ENCODE data around the gene TNS2.
"Not testable (repeated sequence)": the region's sequence is repeated elsewhere in the genome, so short reads cannot be mapped to it uniquely, and the experiment has no call there.

TNS2 gene, protein sequence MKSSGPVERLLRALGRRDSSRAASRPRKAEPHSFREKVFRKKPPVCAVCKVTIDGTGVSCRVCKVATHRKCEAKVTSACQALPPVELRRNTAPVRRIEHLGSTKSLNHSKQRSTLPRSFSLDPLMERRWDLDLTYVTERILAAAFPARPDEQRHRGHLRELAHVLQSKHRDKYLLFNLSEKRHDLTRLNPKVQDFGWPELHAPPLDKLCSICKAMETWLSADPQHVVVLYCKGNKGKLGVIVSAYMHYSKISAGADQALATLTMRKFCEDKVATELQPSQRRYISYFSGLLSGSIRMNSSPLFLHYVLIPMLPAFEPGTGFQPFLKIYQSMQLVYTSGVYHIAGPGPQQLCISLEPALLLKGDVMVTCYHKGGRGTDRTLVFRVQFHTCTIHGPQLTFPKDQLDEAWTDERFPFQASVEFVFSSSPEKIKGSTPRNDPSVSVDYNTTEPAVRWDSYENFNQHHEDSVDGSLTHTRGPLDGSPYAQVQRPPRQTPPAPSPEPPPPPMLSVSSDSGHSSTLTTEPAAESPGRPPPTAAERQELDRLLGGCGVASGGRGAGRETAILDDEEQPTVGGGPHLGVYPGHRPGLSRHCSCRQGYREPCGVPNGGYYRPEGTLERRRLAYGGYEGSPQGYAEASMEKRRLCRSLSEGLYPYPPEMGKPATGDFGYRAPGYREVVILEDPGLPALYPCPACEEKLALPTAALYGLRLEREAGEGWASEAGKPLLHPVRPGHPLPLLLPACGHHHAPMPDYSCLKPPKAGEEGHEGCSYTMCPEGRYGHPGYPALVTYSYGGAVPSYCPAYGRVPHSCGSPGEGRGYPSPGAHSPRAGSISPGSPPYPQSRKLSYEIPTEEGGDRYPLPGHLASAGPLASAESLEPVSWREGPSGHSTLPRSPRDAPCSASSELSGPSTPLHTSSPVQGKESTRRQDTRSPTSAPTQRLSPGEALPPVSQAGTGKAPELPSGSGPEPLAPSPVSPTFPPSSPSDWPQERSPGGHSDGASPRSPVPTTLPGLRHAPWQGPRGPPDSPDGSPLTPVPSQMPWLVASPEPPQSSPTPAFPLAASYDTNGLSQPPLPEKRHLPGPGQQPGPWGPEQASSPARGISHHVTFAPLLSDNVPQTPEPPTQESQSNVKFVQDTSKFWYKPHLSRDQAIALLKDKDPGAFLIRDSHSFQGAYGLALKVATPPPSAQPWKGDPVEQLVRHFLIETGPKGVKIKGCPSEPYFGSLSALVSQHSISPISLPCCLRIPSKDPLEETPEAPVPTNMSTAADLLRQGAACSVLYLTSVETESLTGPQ (N-terminal part only)

GRCh38 chr12:53049571-53050318 lies at the start of gene TNS2:
Gene TNS2, plus strand, starts transcription at chr12:53050065. Its CDS starts 121 bp downstream, at chr12:53050186.
- DNase-seq (ENCODE audit: low spot score) = peak; percentile 60

DNA sequence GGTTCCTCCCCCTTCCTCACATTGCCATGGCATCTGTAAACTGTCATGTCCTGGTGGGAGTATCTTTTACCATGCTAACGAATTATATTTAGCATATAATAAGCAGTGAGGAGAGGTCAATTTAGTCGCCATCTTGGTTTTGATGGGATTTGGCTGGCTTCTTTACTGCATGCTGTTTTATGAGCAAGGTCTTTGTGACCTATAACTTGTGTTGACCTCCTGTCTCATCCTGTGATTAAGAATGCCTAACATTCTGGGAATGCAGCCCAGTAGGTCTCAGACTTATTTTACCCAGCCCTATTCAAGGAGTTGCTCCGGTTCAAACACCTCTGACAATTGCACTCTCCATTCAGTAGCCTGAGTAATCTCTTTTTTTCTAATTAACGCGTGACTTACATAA lies 45.7 kb upstream of the TNS2 start:
- DNase-seq (ENCODE audit: low spot score) = no peak

GRCh38 chr12:53004582-53004981 lies 45.3 kb upstream of the TNS2 start:
- no peak for DNase-seq (ENCODE audit: low spot score)

GRCh38 chr12:53005215-53005985 lies 44.5 kb upstream of the TNS2 start:
- no peak for DNase-seq (ENCODE audit: low spot score)

- DNase-seq (ENCODE audit: low spot score) = peak; percentile 99
Observed at GRCh38 chr12:53005986-53006809, 43.7 kb upstream of the TNS2 start, which contains the start of gene EIF4B. Gene EIF4B, plus strand, starts transcription at chr12:53006456. Its CDS starts 28 bp downstream, at chr12:53006484.

GRCh38 chr12:53006810-53007309 lies 43.0 kb upstream of the TNS2 start:
- peak; percentile 77 for DNase-seq (ENCODE audit: low spot score)

DNA sequence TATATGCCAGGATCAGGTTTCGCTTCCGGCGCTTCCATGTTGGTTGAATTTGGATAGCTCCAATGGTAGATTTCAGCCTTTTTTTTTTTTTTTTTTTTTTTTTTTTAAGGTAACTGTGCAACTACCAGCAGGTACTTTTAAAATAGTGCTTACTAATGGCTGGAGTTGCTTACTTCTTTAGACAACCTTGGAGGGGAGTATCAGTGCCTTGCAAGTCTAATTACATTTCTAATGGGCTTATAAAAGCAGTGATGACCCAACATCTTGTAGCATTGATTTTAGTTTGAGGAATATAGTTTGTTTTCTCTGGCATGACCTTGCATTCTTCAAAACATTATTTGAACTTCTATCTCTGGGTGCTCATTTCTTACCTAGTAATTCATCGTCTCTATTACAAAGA lies 42.5 kb upstream of the TNS2 start:
- no peak for DNase-seq (ENCODE audit: low spot score)

DNA sequence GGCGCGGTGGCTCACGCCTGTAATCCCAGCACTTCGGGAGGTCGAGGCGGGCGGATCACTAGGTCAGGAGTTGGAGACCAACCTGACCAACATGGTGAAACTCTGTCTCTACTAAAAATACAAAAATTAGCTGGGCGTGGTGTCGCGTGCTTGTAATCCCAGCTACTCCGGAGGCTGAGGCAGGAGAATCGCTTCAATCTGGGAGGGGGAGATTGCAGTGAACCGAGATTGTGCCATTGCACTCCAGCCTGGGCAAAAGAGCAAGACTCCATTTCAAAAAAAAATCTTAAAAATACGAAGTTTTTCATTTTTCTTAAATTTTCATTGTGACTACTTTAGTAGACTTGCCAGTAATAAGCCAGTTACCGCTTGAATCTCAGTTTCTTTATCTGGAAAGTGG lies 41.1 kb upstream of the TNS2 start:
- DNase-seq (ENCODE audit: low spot score) = not testable (repeated sequence)

GRCh38 chr12:53010955-53011354 lies 38.9 kb upstream of the TNS2 start:
- DNase-seq (ENCODE audit: low spot score) = no peak

- no peak for DNase-seq (ENCODE audit: low spot score)
Observed at GRCh38 chr12:53011889-53012288, 38.0 kb upstream of the TNS2 start.

DNA sequence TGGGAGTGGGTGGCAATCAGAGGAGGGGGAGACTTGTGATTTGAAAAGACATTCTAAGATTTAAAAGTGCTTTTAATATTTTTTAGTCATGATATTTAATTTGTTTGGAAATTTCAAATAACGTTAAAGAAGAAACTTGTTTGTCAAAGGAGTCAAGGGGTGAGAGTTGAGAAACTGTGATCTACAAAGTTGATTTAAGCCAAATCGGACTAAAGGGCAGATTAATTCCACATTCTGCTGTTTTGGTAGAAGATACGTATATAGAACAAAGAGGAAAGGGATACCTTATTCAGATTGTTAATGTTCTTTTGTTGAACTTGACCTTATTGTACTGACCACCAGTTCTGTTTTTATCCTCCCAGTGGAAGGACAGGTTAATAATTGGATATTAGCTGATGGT lies 36.9 kb upstream of the TNS2 start:
- DNase-seq (ENCODE audit: low spot score) = no peak

DNA sequence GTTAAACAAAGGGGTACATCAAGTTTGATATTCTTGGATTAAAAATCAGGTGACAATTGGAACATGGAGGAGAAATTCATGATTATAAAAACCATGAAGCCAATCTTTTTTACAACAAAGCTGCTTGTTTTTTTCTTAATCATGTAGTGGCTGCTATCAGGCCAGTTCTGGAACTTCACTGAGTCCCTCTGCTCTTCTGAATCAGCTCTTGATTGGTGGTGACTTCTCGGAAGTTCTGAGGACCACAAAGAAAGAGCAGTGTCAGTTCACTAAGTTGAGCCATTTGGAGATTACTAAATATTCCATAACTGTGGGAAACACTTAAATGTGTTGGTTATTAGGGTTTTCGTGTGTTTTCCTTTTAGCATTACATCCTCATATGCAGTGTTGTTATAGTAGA lies 35.2 kb upstream of the TNS2 start:
- DNase-seq (ENCODE audit: low spot score) = no peak

- no peak for DNase-seq (ENCODE audit: low spot score)
Observed at GRCh38 chr12:53025250-53025649, 24.6 kb upstream of the TNS2 start.

- DNase-seq (ENCODE audit: low spot score) = not testable (repeated sequence)
Observed at GRCh38 chr12:53027014-53027413, 22.9 kb upstream of the TNS2 start.

- DNase-seq (ENCODE audit: low spot score) = no peak
Observed at GRCh38 chr12:53031616-53032015, 18.2 kb upstream of the TNS2 start.

GRCh38 chr12:53033832-53034231 lies 16.0 kb upstream of the TNS2 start:
- not testable (repeated sequence) for DNase-seq (ENCODE audit: low spot score)

- DNase-seq (ENCODE audit: low spot score) = no peak
Observed at GRCh38 chr12:53034459-53034858, 15.4 kb upstream of the TNS2 start.

DNA sequence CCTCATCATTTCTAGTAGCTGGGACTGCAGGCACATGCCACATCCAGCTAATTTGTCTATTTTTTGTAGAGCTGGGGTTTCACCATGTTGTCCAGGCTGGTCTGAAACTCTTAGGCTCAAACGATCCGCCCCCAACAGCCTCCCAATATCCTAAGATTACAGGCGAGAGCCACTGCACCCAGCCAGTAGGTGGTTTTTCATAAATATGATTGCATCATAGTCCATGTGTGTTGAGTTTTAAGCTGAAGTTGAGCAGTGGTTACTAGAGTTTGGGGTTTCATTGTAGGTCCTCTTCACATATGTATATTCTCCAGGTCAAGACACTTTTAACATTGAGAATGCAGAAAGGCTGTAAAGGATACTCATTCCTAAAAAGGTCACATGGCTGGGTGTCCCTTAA lies 13.1 kb upstream of the TNS2 start:
- DNase-seq (ENCODE audit: low spot score) = no peak

GRCh38 chr12:53039851-53040250 lies 10.0 kb upstream of the TNS2 start:
- DNase-seq (ENCODE audit: low spot score) = no peak

All from SW480 (cell line).